ENCODE data around the gene HACE1.
"Not testable (repeated sequence)": the region's sequence is repeated elsewhere in the genome, so short reads cannot be mapped to it uniquely, and the experiment has no call there.

Gene HACE1

GRCh38 chr6:104820820-104821219 is 38.9 kb downstream of the HACE1 start:
- not testable (repeated sequence) for FAIRE-seq

GRCh38 chr6:104816125-104816524 is 43.6 kb downstream of the HACE1 start:
- FAIRE-seq, result no peak

GRCh38 chr6:104814743-104815142 is 45.0 kb downstream of the HACE1 start:
- FAIRE-seq, result no peak

- no peak for FAIRE-seq
These were observed 46.2 kb downstream of the HACE1 start for GRCh38 chr6:104813552-104813951.

GRCh38 chr6:104809116-104809515 is 50.6 kb downstream of the HACE1 start:
- FAIRE-seq, result no peak

- FAIRE-seq, result not testable (repeated sequence)
These were observed 54.4 kb downstream of the HACE1 start for GRCh38 chr6:104805335-104805734.

GRCh38 chr6:104799134-104799657 is 60.5 kb downstream of the HACE1 start:
- FAIRE-seq, result no peak

GRCh38 chr6:104796031-104796785 is 63.5 kb downstream of the HACE1 start:
- no peak for FAIRE-seq

GRCh38 chr6:104795363-104795762 is 64.4 kb downstream of the HACE1 start:
- FAIRE-seq, result peak; percentile 41

- peak; percentile 96 for FAIRE-seq
These were observed 69.9 kb downstream of the HACE1 start for GRCh38 chr6:104789770-104790190.

- FAIRE-seq, result no peak
These were observed 71.3 kb downstream of the HACE1 start for GRCh38 chr6:104788400-104788799.

GRCh38 chr6:104787305-104787704 is 72.4 kb downstream of the HACE1 start:
- FAIRE-seq, result no peak

GRCh38 chr6:104784884-104785283 is 74.8 kb downstream of the HACE1 start:
- no peak for FAIRE-seq

- peak; percentile 76 for FAIRE-seq
These were observed 88.4 kb downstream of the HACE1 start for GRCh38 chr6:104771258-104771832.

- FAIRE-seq, result no peak
These were observed 90.8 kb downstream of the HACE1 start for GRCh38 chr6:104768906-104769305.

- no peak for FAIRE-seq
These were observed 93.1 kb downstream of the HACE1 start for GRCh38 chr6:104766595-104766994.

- FAIRE-seq, result no peak
These were observed 104.8 kb downstream of the HACE1 start for GRCh38 chr6:104754788-104755409.

GRCh38 chr6:104753251-104753650 is 106.5 kb downstream of the HACE1 start:
- FAIRE-seq, result no peak

GRCh38 chr6:104750449-104750848 is 109.3 kb downstream of the HACE1 start:
- FAIRE-seq, result no peak

- not testable (repeated sequence) for FAIRE-seq
These were observed 120.6 kb downstream of the HACE1 start for GRCh38 chr6:104739124-104739523.

GRCh38 chr6:104737567-104737966 is 122.2 kb downstream of the HACE1 start:
- not testable (repeated sequence) for FAIRE-seq

- no peak for FAIRE-seq
These were observed 123.2 kb downstream of the HACE1 start for GRCh38 chr6:104736545-104736944.

GRCh38 chr6:104730450-104730849 is 129.3 kb downstream of the HACE1 start:
- no peak for FAIRE-seq

- FAIRE-seq, result no peak
These were observed 130.3 kb downstream of the HACE1 start for GRCh38 chr6:104729433-104729832.

Data from colon (tissue), 2 donors.